ENCODE measurements around the gene RRM2. TPM values are rescaled to one million over a fixed set of nuclear protein-coding genes. Genes with fewer than 3 reads are reported as not detected.

The RRM2 gene
- 493 and 506 TPM in 2 replicates for total RNA-seq

- intact Hi-C loops (cut with micrococcal nuclease): loop anchor here (1.0 to 5.0 kb wide), 5 partner anchors 41 to 1440 kb away; partner anchors contain the start of genes HPCAL1, ID2 and PDIA6
Measured at GRCh38 chr2:10122500-10123280, at the start of gene RRM2. TSS of gene RRM2 (plus strand) at chr2:10122739. CDS start at chr2:10122799, 60 bp downstream.

- intact Hi-C loops (cut with micrococcal nuclease): loop anchor here (5.0 kb wide), 1 partner anchor 594 kb away; no protein-coding TSS in a partner anchor
Measured at GRCh38 chr2:10073706-10074105, 48.8 kb upstream of the RRM2 start.

GRCh38 chr2:10075101-10075500, 47.4 kb upstream of the RRM2 start:
- intact Hi-C loops (cut with micrococcal nuclease): no loop called here

- intact Hi-C loops (cut with micrococcal nuclease): no loop called here
Measured at GRCh38 chr2:10075571-10076209, 46.8 kb upstream of the RRM2 start.

- intact Hi-C loops (cut with micrococcal nuclease): no loop called here
Measured at GRCh38 chr2:10076511-10076910, 46.0 kb upstream of the RRM2 start.

- intact Hi-C loops (cut with micrococcal nuclease): no loop called here
Measured at GRCh38 chr2:10076988-10077527, 45.5 kb upstream of the RRM2 start.

GRCh38 chr2:10078001-10078400, 44.5 kb upstream of the RRM2 start:
- intact Hi-C loops (cut with micrococcal nuclease): no loop called here

GRCh38 chr2:10078704-10079265, 43.8 kb upstream of the RRM2 start:
- intact Hi-C loops (cut with micrococcal nuclease): no loop called here

- intact Hi-C loops (cut with micrococcal nuclease): no loop called here
Measured at GRCh38 chr2:10079266-10079869, 43.2 kb upstream of the RRM2 start.

GRCh38 chr2:10079870-10080535, 42.5 kb upstream of the RRM2 start, which contains the start of gene CYS1:
TSS of gene CYS1 (minus strand) at chr2:10080411. CDS start at chr2:10080223, 188 bp downstream.
- intact Hi-C loops (cut with micrococcal nuclease): no loop called here

- intact Hi-C loops (cut with micrococcal nuclease): loop anchor here (1.0 kb wide), 2 partner anchors 42 to 222 kb away; partner anchors contain the start of genes HPCAL1 and RRM2
Measured at GRCh38 chr2:10080536-10081304, 41.8 kb upstream of the RRM2 start.

- intact Hi-C loops (cut with micrococcal nuclease): no loop called here
Measured at GRCh38 chr2:10083046-10083445, 39.5 kb upstream of the RRM2 start.

- intact Hi-C loops (cut with micrococcal nuclease): no loop called here
Measured at GRCh38 chr2:10083692-10084211, 38.8 kb upstream of the RRM2 start.

- intact Hi-C loops (cut with micrococcal nuclease): no loop called here
Measured at GRCh38 chr2:10084223-10084865, 38.2 kb upstream of the RRM2 start.

GRCh38 chr2:10085043-10085667, 37.4 kb upstream of the RRM2 start:
- intact Hi-C loops (cut with micrococcal nuclease): no loop called here

- intact Hi-C loops (cut with micrococcal nuclease): no loop called here
Measured at GRCh38 chr2:10085668-10086059, 36.9 kb upstream of the RRM2 start.

- intact Hi-C loops (cut with micrococcal nuclease): no loop called here
Measured at GRCh38 chr2:10086950-10087349, 35.6 kb upstream of the RRM2 start.

- intact Hi-C loops (cut with micrococcal nuclease): no loop called here
Measured at GRCh38 chr2:10087360-10087759, 35.2 kb upstream of the RRM2 start.
